C4-2B (cell line): ENCODE measurements around the gene GRN.

Experiments used
- H3K27ac ChIP-seq: fragments of 450-650 bp; 2 replicates; pipeline ENCODE4 v1.5.1; 2017
- CTCF ChIP-seq: fragments of 450-650 bp; conservative IDR thresholded peaks from 2 replicates; pipeline ENCODE4 v1.5.1; 2017; ENCODE audit warnings: mild to moderate bottlenecking
- ZFX ChIP-seq: fragments of 450-650 bp; IDR thresholded peaks from 2 replicates; pipeline ENCODE4 v1.6.1; 2017

GRN gene

GRCh38 chr17:44372036-44372435 lies 26.9 kb downstream of the GRN start:
- TF ChIP-seq ZFX (no peak), CTCF (no peak)
- H3K27ac ChIP-seq: no peak overlapping the region

- TF ChIP-seq CTCF (no peak), ZFX (no peak)
- H3K27ac ChIP-seq: no peak overlapping the region
Observed at GRCh38 chr17:44374306-44375195, 29.4 kb downstream of the GRN start.

- no peak for TF ChIP-seq CTCF
- TF ChIP-seq ZFX: no peak
- H3K27ac ChIP-seq: no peak overlapping the region
Observed at GRCh38 chr17:44375196-44376017, 30.3 kb downstream of the GRN start.

GRCh38 chr17:44376124-44376523 lies 31.0 kb downstream of the GRN start:
- no peak for TF ChIP-seq ZFX
- TF ChIP-seq CTCF: peak; percentile 50
- no peak overlapping the region for H3K27ac ChIP-seq

GRCh38 chr17:44376779-44377178 lies 31.7 kb downstream of the GRN start:
- H3K27ac ChIP-seq: no peak overlapping the region
- no peak for TF ChIP-seq ZFX
- TF ChIP-seq CTCF: no peak

- TF ChIP-seq ZFX (no peak), CTCF (no peak)
- H3K27ac ChIP-seq: no peak overlapping the region
Observed at GRCh38 chr17:44378171-44378705, 33.1 kb downstream of the GRN start.

GRCh38 chr17:44379887-44380286 lies 34.8 kb downstream of the GRN start:
- no peak overlapping the region for H3K27ac ChIP-seq
- TF ChIP-seq ZFX (no peak), CTCF (no peak)
